Stimulated activated CD4-positive, alpha-beta T cell treated with anti-CD3 and anti-CD28 coated beads, Interleukin-4, amount 100 ng/mL, for 4 hours (primary cell): ENCODE results near the gene C2orf81.
"Not testable (repeated sequence)": the region's sequence is repeated elsewhere in the genome, so short reads cannot be mapped to it uniquely, and the experiment has no call there.

ENCODE experiments used
- DNase-seq, 2 experiments: peaks; one replicate each; pipeline ENCODE4 v3.0.0-alpha.2; 2020

C2orf81 gene

DNA sequence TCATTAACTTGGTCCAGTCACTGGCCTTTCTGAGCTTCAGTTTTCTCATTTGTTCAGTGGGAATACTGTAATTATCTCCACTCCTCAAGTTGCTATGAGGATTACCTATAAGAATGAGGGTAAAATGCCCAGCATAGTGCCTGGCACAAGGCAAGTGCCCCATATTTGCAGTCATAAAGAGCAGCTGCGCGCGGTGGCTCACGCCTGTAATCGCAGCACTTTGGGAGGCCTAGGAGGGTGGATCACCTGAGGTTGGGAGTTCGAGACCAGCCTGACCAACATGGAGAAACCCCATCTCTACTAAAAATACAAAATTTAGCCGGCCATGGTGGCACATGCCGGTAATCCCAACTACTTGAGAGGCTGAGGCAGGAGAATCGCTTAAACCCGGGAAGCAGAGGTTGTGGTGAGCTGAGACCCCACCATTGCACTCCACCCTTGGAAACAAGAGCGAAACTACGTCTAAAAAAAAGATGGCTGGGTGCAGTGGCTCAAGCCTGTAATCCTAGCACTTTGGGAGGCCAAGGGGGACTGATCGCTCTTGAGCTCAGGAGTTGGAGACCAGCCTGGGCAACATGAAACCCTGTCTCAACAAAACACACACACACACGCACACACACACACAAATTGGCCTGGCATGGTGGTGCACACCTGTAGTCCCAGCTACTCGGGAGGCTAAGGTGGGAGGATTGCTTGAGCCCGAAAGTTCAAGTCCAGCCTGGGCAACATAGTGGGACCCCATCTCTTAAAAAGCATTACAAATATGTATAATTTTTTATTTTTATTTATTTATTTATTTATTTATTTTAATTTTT lies 21.3 kb upstream of the C2orf81 start:
- not testable (repeated sequence) for DNase-seq

DNA sequence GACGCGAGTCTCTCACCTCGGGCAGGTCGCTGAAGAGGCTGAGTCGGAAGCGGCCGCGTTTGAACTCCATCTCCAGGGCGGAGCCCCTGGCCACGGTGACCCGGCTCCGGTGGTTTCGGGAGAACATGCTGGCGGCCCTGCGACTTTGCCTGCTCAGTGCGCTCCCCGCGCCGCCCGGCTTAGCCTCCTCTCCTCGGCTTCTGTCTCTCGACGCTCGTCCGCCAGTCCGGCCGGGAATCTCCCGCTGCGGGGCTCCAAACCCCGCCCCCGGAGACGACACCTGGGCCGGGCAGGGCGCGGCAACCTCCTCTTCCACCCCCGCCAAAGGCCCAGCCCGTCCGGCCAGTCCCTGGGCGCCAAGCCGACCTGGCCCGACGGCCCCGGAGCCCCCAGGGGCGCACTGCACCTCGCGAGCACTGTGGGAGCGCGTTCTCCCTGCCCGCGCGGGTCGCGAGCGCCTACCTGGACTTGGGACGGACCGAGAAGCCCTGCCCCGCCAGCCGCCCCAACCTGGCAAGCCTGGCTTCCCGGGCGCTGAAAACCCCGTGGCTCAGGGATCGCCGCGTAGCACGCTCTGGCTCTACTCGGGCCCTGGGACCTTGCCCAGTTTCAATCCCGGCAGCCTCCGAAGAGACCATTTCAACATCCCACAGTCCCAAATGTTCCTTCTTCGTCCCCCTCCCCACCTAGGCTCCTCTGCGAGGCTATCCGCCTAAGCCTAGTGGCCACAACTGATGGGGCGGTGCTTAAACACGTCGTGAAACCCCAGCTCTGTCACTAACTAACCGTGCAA lies 20.5 kb upstream of the C2orf81 start, which contains the start of gene RTKN:
Gene RTKN, minus strand, starts transcription at position 248 of the 793 bp plus-strand sequence. Its CDS starts 121 bp downstream, at position 127.
- no peak for DNase-seq

DNA sequence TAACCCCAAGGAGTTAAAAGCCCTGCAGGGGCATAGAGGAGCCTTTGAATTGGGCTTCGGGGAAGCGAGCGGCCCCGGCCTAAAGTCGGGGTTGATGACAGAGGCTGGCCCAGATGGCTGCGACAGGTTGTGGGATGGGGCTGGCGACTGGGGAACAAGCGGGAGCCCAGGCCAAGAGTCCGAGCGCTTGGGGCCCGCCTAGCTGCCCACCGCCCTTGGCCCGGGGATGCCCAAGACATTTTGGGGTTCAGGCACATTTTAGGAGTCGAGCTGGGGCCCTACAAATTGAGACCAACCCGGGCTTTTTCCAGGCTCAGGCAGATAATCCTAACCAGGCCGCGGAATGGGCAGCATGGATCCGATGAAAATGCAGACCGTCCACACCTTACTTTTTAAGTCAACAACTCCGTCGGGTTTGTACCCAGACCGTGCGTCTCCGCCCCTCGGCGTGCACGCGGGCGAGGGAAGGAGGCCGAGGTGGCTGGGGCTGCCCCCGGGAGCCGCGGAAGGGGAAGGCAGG lies 19.8 kb upstream of the C2orf81 start:
- no peak for DNase-seq

DNA sequence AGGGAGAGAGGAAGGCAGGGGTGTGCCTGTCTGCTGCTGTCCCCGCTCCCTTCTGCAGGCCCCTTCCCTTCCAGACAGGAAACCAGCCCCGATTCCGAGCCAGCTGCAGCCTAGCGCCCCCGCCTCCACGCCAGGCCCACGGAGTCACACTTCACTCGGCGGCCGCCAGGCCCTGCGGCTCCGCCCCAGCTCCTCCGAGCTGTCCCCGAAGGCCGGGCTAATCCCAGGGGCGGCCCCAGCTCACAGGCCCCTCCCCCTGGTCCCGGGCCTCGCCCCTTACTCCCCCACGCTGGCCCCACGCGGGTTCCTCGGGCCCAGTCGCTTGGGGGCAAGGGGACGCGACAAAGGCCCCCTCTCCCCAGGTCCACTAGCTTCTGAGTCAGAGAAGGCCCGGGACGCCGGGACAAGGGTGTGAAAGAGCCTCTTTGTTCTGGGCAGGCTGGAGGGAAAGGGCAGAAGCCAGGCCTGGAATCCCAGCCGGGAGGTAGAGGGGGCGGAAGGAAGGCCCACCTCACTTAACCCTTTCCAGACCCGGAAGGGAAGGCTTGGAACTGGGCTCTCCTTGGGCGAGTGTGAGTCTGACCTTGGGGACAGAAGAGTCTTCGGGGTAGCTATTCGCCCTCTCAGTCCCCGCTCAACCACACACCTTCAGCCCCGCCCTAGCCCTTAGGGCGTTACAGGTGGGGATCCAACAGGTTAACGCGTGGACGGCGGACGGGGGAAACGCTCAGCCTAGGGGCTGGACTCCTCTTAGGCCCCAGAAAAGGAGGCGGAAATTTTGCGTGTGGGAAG lies 19.2 kb upstream of the C2orf81 start:
- DNase-seq, result peak in 1 of 2 experiments; percentile 39

DNA sequence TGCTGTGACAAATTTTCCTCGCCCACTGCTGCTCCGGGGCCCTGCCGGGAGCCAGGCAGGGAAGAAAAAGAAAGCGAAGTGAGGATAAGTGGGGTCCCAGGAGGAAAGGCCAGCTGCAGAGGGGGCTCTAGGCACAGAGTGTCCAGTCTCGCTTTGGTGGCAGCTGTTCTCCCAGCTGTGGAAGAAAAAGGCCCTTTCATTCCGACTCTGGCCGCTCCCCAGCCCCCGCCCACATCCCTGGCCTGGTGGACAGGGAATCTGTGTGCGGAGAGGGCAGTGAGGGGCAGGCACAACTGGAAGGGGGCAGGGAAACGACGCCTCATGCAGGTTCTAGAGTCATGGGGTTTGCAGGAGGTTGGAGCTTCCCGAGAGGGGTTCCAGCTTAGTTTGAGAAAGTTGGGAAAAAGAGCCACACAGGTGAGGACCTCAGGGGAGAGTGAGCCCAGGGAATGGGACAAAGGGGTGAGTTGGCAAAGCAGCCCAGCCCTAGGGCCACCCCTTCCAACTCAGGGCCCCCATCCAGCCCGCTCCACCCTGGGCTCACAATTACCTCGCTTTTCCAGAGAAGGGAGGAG lies 18.5 kb upstream of the C2orf81 start:
- DNase-seq, result no peak

DNA sequence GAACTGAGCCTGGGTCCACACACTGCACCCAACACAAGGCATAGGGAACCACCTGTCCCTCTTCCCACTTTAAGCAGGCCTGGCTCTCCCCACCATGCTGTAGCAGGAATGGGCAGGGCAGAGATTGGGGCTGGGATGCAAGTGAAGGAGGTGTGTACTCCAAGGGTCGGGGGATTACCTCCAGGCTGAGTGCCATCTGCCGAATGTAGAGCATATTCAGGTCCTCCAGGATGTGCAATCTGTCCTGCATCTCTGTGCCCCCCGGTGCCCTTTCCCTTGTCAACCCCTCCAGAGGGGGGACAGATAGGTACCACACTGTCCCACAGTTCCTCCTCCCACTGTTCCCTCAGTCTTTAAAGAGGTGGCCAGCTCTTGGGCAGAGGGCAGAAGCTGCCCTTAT lies 18.0 kb upstream of the C2orf81 start:
- DNase-seq, result no peak

DNA sequence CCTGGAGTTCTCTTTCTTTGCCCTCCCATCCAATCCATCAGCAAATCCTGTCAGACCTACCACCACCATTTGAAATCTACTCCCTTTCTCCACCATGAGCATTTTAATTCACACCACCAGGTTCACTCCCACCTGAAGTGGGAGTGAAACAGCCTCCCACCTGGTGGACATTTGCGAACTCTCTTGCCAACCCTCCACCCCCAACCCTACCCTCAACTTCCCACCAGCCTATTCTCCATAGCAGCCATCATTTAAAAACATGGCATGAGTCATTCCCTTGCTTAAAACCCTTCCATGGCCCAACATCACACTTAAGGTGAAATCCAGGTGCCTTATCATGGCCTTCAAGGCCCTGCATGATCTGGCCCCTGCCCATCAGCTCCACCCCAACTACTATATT lies 16.8 kb upstream of the C2orf81 start:
- no peak for DNase-seq

DNA sequence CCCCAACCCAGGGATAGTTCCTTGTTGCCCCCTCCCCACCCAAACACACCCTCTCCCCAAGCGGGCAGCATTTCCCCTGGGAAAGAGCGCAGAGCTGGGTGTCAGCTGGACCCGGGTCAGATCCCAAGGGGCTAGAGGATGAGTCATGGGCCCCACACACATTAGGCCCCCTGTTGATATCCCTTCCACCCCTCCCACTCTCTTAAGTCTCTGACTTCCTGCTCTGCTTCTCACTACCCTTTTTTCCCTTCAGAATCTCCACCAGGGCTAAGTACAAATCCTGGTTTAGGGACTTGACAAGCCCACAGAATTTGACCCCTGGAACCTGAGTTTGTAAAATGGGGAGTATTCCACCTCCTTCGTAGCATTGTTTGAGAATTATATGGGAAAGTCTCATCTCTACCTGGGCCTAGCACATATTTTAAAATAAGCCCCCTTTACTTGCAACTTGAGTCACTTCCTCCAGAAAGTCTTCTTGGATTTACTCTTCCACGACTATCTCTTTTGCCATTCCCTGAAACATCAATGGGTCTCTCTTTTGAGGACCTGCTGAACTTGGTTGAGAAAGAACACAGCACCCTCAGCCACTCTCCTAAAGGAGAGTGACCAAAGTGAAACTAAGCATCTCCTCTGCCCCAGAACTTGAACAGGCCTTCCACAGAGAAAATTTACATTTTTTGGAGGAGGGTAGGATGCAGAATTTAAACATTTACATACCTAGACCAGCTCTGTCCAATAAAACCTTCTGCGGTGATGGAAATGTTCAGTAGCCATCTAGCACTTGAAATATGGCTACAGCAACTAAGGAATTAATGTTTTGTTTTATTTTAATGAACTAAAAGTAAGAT lies 15.7 kb upstream of the C2orf81 start:
- no peak for DNase-seq

DNA sequence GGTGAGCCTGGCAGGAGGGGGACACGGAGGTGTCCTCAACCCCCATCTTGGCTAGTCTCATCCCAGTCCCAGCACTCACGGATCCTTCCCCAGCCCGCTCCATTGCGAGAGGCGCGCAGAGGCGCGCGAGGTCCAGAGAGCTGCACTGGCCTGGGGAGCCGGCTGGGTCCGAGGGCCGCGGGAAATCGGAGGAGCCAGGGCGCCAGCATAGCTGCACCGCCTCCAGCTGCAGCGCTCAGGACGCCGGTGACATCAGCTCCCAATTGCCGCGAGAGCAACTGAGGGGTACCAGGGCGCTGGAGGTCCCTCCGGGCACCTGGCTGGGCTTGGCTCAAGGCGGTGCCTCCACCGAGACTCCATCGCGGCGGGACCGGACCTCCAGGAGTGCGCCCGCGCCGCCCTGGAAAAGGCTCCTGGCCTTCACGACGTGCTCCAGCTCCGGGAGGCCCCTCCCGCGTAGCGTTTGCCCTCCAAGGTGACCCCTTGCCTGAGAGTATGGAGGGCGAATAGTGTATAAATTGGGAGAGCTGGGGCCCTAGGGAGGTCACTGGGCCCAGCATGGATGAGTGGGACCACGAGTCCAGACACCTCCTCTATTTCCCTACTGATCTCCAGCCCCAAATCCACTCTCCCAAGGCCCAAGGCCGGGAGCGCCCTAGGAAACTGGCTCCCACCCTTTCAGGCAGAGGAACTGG lies 14.8 kb upstream of the C2orf81 start:
- DNase-seq, result no peak

DNA sequence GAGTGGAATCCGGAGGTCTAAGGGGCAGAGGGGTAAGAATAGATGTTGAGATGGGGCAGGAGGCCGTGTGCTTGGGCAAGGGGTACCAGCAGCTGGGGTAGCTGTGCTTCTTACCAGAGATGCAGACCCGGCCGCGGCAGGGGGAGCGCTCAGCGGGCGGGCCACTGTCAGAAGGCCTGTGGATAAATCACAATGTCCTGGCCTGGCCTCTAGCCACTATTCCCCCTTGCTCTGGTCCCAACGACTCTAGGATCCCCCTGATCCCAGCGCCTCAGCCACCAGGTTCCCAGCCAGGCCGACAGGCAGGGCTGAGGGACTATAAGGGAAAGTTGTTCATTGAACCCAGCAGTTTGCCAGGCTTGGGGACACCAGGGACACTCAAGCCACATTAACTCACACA lies 9.1 kb upstream of the C2orf81 start:
- DNase-seq, result no peak

DNA sequence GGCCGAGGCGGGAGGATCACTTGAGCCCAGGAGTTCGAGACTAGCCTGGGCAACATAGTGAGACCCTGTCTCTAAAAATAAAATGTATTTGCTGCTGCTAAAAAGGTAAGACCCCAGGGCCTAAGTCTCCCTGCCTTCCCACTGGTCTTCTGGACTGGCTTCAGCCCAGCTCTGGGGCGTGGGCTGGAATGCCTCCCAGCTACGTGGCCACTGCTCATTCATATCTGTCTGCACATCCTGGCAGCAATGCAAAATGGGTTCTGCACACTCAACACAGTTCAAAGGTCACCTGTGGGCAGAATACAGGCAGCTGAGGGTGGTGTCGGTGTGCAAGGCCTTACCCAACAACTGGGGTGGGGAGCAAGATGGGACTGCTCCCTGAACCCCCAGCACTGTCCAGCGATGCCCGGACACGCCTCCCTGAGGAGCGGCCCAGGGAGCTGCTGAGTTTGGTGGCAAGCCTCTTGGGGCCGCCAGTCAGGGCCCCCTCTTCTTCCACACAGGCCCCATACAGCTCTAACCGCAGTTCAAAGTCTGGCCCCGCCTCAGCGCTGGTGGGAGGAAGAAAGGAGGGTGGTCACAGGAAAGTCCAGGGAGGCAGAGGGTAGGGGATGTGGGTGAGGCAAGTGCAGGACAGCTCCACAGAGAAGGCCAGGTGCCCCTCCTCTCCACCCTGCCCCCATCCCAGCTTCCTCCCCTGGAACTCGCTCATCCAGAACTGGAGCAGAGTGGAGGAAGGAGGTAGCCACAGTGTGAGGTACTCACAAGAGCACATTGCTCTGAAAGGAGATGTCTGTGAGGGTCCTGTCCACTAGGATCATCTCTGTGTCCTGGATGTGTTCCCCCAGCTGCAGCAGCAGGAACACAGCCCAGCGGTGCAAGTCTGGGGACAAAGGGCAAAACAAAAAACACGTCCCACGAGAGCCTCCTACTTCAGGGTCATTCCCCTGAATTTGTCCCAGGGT lies 8.3 kb upstream of the C2orf81 start:
- DNase-seq, result no peak

DNA sequence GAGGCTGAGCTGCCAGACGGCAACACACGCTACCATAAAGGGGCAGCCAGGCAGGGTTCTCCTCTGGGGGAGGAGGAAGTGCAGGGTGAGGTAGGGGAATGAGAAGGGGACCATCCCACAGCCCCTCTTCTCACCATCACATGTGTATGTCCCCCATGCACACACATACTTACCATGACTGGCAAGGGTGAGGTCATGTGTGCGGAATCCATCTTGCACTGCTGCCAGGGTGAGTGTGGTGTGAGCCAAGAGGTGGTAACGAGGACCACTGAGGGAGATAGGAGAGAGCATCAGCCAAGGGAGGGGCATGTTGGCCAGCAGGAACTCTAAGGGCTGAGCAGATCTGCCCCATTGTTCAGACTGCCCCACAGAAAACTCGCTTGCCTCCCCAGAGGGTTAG lies 7.3 kb upstream of the C2orf81 start:
- no peak for DNase-seq

DNA sequence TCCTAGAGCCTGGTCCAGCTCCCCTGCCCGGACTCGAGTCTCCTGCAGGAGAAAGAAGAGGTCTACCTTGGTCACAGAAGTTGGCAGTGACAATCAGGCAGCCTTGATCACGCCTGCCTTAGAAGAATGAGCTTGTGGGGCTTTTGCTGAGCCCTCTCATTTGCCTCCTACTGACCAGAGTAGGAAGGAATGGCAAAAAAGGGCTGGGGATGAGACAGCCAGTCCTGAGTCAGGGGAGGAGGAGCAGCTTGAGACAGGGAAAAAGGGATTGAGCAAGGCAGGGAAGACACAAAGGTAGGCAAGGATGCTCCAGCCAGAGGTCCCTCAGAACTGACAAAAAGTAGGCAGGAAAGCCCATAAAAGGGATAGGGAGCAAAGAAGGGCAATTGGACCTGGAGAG lies 6.1 kb upstream of the C2orf81 start:
- no peak for DNase-seq

DNA sequence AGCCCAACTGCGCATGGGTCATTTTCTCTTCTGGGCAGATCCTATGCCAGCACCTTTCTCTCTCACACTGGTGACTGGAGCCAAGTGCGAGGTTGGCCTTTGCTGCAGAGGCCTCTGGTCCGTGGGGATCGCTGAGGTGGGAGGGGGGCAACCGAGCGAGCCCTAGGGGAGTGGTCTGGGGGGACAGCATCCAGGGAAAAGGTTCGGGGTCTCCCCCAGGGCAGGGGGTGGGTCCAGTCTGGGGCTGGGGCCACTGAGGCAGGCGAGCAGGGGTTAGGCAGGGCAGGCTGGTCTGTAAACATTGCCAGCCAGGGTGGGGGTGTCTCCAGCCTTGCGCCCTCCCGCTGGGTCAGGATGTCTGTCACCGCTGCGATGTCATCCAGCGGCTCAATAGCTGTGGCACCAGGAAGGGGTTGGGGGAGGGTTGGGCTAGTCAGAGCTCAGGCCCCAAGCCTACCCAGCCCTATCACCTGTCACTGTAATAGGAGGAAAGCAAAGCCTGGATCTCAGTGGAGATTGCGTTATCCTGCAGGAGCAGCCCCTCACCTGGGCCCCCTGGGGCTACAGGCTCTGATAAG lies 4.9 kb upstream of the C2orf81 start:
- no peak for DNase-seq

DNA sequence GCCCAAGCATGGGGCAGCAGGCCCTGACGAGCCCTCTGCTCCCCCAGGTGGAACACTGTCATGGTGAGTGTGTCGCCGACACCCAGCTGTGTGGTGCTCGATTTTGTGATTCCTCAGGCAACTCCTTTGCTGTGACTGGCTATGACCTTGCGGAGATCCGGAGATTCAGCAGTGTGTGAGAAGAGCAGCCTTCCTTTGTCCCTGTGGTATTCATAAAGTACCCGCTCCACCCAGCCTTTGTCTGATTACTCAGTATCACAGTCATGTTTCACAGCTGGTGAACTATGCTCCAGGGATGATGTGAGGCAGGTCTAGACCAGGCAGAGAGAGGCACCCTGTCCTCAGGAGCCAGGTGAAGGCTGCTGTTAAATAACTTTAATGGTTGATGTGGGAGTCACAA lies 4.1 kb upstream of the C2orf81 start:
- DNase-seq, result no peak

DNA sequence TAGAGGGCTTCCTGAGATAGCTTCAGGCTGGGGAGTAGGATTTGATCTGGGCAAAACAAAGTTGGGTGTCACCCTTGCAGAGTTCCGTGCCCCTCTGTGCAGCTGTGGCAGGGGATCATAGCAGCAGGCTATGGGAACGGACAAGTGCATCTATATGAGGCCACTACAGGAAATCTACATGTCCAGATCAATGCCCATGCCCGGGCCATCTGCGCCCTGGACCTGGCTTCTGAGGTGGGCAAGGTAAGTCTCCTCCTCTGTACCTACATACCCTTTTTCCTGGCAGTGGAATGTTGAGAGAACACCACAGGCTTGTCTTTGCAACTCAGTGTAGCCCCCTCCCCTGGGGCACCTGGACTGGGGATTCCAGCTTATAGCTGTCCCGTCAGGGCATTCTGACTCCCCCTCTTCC lies 3.6 kb upstream of the C2orf81 start:
- DNase-seq, result no peak

DNA sequence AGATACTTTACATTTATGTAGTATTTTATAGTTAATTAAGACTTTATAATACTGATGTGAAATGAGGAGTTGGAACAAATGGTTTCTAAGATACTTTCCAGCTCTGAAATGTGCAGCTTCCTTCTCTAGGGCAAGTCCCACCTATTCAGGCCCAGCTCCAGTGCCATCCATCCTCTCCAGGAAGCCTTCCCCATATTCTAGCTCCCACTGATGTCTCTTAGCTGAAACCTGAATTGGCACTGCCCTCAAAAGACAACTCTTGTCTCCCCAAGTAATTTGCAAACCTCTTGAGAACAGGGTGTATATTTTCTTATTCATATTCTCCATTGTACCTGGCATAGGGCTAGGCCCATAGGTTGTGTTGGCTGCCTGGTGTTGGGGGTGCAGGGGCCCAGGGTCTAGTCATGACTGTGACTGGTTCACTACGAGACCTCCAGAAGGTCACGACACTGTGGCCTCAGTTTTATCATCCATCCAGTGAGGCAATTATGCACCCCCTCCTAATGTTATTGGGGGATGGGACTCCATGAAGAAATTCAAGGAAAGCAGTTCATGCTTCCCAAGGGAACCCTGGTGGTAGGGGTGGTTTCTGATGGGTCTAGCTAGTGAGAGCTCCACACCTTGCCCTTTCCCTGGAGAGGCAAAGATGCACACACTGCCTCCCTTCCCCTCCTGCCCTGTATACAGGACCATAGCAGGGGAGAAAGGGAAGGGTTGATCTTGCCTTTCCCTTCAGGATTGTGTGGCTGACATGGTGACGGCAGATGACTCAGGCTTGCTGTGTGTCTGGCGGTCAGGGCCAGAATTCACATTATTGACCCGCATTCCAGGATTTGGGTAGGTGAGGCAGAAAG lies 2.9 kb upstream of the C2orf81 start:
- no peak for DNase-seq
